Kidney (tissue), 14 donors: ENCODE results near the gene SBF1. TPM values are rescaled to one million over a fixed set of nuclear protein-coding genes. Genes with fewer than 3 reads are reported as not detected.
A peak's percentile ranks its signal among the peaks of the same experiment; 100 is the strongest.
"Not testable (repeated sequence)": the region's sequence is repeated elsewhere in the genome, so short reads cannot be mapped to it uniquely, and the experiment has no call there.

Experiments used
- DNase-seq, 5 donors: peaks; one replicate each; pipeline ENCODE4 v3.0.0-alpha.2; 2013 to 2020
- FAIRE-seq: peaks from 2 replicates; lab custom pipeline; 2012; peaks lifted over from hg19 to GRCh38; lab: Jason Lieb, UNC
- H3K27ac ChIP-seq, 2 donors: one replicate each; pipeline ENCODE4 v1.7.0; 2013; ENCODE audit warnings: low read depth in 2 of 2, low read length in 2 of 2, inconsistent platforms in 1 of 2
- H3K27me3 ChIP-seq: one replicate; pipeline ENCODE4 v1.7.1; 2013; ENCODE audit warnings: low read length, inconsistent platforms; ENCODE audit not compliant: control insufficient read depth, insufficient read depth
- H3K36me3 ChIP-seq, 3 donors: one replicate each; pipeline versions ENCODE4 v1.7.0 to v1.7.1; 2013; ENCODE audit warnings: low read length in 3 of 3, control low read depth in 1 of 3, inconsistent platforms in 1 of 3; ENCODE audit not compliant: insufficient read depth in 3 of 3, control insufficient read depth in 2 of 3
- H3K4me1 ChIP-seq, 3 donors: one replicate each; pipeline versions ENCODE4 v1.7.0 to v1.7.1; 2013; ENCODE audit warnings: low read length in 3 of 3, inconsistent platforms in 1 of 3, low read depth in 1 of 3; ENCODE audit not compliant: control insufficient read depth in 2 of 3, insufficient read depth in 2 of 3
- H3K4me3 ChIP-seq, 3 donors: one replicate each; pipeline versions ENCODE4 v1.7.0 to v1.8.1; 2013; ENCODE audit warnings: low read length in 3 of 3, control low read depth in 1 of 3, inconsistent platforms in 1 of 3
- H3K9ac ChIP-seq, 3 donors: one replicate each; pipeline versions ENCODE4 v1.7.0 to v1.7.1; 2013; ENCODE audit warnings: low read length in 3 of 3, control low read depth in 1 of 3, inconsistent platforms in 1 of 3
- H3K9me3 ChIP-seq, 3 donors: one replicate each; pipeline versions ENCODE4 v1.7.0 to v1.7.1; 2013; ENCODE audit warnings: low read length in 3 of 3, control low read depth in 1 of 3, inconsistent platforms in 1 of 3; ENCODE audit not compliant: control insufficient read depth in 2 of 3, insufficient read depth in 1 of 3
- CTCF ChIP-seq: IDR thresholded peaks from 3 replicates; pipeline ENCODE4 v1.5.1; 2012; ENCODE audit warnings: mild to moderate bottlenecking, moderate library complexity, borderline replicate concordance; ENCODE audit not compliant: insufficient read depth; ENCODE audit errors: extremely low read depth
- intact Hi-C: fragments of 100-400 bp; cut with DNase I; formaldehyde crosslinking; loops from one replicate; pipeline ENCODE4 v1.11.1; 2022
- polyA plus RNA-seq: library from polyadenylated mRNA; stranded (reverse); fragments of 350-450 nt; fragmentation: Illumina TruSeq; extraction: RNeasy Lipid Tissue Mini Kit (QIAGEN cat#74804); gene quantifications from one replicate; pipeline ENCODE4 v1.2.3, GENCODE V29; 2014; ENCODE audit warnings: low read depth, low replicate concordance; ENCODE audit not compliant: insufficient read depth
- total RNA-seq: library from RNA; stranded (reverse); fragmentation: NEBNext Ultra II Directional; extraction: Animal tissue kit (Norgen Biotek cat#: 25700); gene quantifications from one replicate; pipeline ENCODE4 v1.2.1, GENCODE V29; 2021
- donor health status: control.
- donor health status: control.
- donor health status: control.
- donor health status: control.
- donor health status: control.
- donor health status: DM: yes; HTN: yes; CAD: no.
- donor health status: Normal renal cell carcinoma (clear cell type).

Gene SBF1
- total and polyA plus RNA-seq, 2 donors from 2014 or later: 18.1 to 73.9 TPM

- no peak overlapping the region for H3K9ac ChIP-seq
- intact Hi-C loops: no loop called here
These were observed 46.1 kb upstream of the SBF1 start for GRCh38 chr22:50520826-50521453.

GRCh38 chr22:50520184-50520583, 45.3 kb upstream of the SBF1 start:
- H3K4me3 ChIP-seq, H3K9me3 ChIP-seq, FAIRE-seq, H3K27me3 ChIP-seq, intact Hi-C loops, DNase-seq, H3K27ac ChIP-seq, H3K9ac ChIP-seq: not testable (repeated sequence)
- peaks cover 0 to 11% (median 9%) of the 10 kb centered on the region in 3 donors for H3K4me1 ChIP-seq
- H3K36me3 ChIP-seq: peaks cover 0 to 16% (median 12%) of the 10 kb centered on the region in 3 donors

More at GRCh38 chr22:50520826-50521453, 46.1 kb upstream of the SBF1 start:
- no peak overlapping the region for H3K4me3 ChIP-seq
- H3K36me3 ChIP-seq: peaks cover 0 to 16% (median 12%) of the 10 kb centered on the region in 3 donors
- DNase-seq (peak in 1 of 5 donors; percentile 32), FAIRE-seq (no peak)
- TF ChIP-seq CTCF: no peak
- H3K9me3 ChIP-seq: no peaks in the 10 kb centered on the region
- H3K4me1 ChIP-seq: peaks cover 0 to 11% (median 9%) of the 10 kb centered on the region in 3 donors
- no peak overlapping the region for H3K27ac ChIP-seq
- H3K27me3 ChIP-seq: no peaks in the 10 kb centered on the region

GRCh38 chr22:50519151-50519550, 44.3 kb upstream of the SBF1 start:
- Histone ChIP-seq H3K4me3 (no peak overlapping the region), H3K9ac (no peak overlapping the region), H3K27ac (no peak overlapping the region), H3K4me1 (peaks cover 0 to 2% (median under 1%) of the 10 kb centered on the region in 3 donors), H3K27me3 (no peaks in the 10 kb centered on the region), H3K9me3 (no peaks in the 10 kb centered on the region), H3K36me3 (peaks cover 0 to 16% (median 12%) of the 10 kb centered on the region in 3 donors)
- no peak for TF ChIP-seq CTCF
- intact Hi-C loops: no loop called here
- DNase-seq (no peak), FAIRE-seq (no peak)

GRCh38 chr22:50518606-50519005, 43.8 kb upstream of the SBF1 start:
- Histone ChIP-seq H3K4me1 (no peaks in the 10 kb centered on the region), H3K36me3 (peaks cover 0 to 16% (median 11%) of the 10 kb centered on the region in 3 donors), H3K27ac (no peak overlapping the region), H3K4me3 (no peak overlapping the region), H3K9me3 (no peaks in the 10 kb centered on the region), H3K9ac (no peak overlapping the region), H3K27me3 (no peaks in the 10 kb centered on the region)
- intact Hi-C loops: no loop called here
- no peak for DNase-seq
- no peak for FAIRE-seq
- no peak for TF ChIP-seq CTCF
